T-helper 22 cell (primary cell): Measurements from ENCODE around the gene CSPG4.
"Not testable (repeated sequence)": the region's sequence is repeated elsewhere in the genome, so short reads cannot be mapped to it uniquely, and the experiment has no call there.

Source experiments
- DNase-seq: peaks from one replicate; pipeline ENCODE4 v3.0.0-alpha.2; 2020; ENCODE audit warnings: low read depth

Gene CSPG4

GRCh38 chr15:75723847-75724660, 11.4 kb upstream of the CSPG4 start:
- peak; percentile 26 for DNase-seq

- no peak for DNase-seq
Measured at GRCh38 chr15:75723171-75723846, 10.7 kb upstream of the CSPG4 start.

DNA sequence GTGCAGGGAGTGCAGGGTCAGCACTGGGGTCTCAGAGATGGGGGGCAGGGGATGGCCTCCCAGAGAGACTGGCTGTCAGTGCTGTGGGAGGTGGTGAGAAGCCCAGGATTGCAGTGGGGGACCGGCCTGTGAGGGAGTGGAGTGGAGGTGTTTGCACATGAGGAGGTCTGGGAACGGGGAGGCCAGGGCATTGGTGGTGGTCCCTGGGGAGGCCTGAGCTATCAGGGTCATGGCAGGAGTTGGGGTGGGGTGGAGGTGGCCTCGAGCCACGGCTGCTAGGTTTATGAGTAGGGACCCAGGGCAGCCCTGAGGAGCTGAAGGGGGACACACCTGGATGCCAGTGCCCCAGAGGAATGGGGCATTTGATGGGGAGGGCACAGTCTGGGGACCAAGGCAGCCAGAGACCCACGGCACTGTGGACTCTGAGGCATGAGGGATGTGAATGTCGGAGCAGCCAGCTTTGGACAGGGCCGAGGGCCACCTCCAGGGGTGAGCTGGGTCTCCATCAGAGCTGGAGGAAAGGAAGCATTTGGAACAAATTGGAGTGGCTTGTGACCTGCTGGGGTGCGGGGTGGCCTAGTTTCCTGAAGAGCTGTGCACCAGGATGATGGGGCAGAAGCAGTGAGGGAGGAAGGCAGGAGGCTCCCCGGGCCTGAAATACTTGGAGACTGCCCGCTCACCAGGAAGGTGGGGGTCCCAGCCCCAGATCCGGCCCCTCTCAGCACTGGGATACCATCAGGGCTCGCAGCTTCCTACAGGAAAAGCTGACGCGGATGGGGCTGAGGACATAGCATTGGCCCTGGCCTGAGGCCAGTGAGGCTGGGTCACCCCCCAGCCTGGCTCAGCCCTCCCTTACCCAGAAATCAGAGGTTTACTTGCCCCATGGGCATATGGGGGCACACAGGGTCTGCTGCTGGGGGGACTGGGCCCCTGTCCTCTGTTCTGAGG, 9.5 kb upstream of the CSPG4 start:
- no peak for DNase-seq

DNA sequence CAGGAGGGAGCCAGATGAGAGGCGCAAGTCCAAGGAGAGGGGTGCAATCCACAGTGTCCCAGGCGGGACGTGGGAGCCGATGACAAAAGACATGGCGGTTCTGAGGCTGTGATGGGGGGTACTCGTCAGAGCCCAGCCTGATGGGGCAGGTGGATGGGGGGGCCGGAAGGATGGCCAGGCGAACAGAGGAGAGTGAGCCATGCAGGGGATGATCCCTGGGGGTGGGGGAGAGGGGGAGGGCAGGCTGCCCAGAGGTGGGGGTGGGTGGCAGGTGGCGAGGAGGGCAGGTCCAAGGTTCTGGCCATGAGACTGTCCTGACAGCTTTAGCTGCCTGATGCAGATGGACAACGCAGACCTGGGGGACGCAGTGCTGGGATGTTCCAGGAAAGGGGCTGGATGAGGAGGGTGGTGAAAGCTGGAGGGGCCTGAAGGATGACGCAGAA, 8.9 kb upstream of the CSPG4 start:
- DNase-seq = no peak

GRCh38 chr15:75720787-75721479, 8.3 kb upstream of the CSPG4 start:
- DNase-seq = no peak

DNA sequence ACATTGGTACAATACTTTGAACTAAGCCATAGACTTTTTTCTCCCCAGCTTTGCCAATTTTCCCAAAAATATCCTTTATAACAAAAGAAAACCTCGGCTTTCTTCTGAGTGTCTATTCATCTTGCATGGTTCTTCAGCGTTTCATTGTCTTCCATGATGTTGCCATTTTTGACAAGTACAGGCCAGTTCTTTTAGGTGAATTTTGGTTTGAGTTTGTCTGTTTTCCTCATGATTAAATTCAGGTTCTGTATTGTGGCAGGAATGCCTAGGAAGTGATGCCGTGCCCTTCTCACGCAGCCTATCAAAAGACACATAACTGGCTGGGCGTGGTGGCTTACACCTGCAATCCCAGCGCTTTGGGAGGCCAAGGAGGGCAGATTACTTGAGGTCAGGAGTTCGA, 7.6 kb upstream of the CSPG4 start:
- no peak for DNase-seq

DNA sequence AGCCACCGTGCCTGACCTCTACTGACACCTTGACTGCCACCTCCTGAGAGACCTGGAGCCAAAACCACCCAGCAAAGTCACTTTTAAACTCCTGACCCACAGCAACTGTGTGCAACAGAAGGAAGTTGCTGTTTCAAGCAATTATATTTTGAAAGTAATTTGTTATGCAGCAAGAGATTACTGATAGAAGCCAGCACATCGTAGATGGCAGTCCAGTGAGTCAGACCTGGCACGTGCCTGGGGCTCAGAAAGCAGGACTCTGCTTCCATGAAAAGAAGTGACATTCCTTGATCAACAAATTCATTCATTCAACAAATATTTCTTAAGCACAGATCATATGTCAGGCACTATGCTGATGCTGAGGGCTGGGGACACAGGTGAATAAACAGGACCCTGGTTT, 5.7 kb upstream of the CSPG4 start:
- no peak for DNase-seq

GRCh38 chr15:75717001-75717400, 4.4 kb upstream of the CSPG4 start:
- DNase-seq = not testable (repeated sequence)

- not testable (repeated sequence) for DNase-seq
Measured at GRCh38 chr15:75716249-75716950, 3.8 kb upstream of the CSPG4 start.

DNA sequence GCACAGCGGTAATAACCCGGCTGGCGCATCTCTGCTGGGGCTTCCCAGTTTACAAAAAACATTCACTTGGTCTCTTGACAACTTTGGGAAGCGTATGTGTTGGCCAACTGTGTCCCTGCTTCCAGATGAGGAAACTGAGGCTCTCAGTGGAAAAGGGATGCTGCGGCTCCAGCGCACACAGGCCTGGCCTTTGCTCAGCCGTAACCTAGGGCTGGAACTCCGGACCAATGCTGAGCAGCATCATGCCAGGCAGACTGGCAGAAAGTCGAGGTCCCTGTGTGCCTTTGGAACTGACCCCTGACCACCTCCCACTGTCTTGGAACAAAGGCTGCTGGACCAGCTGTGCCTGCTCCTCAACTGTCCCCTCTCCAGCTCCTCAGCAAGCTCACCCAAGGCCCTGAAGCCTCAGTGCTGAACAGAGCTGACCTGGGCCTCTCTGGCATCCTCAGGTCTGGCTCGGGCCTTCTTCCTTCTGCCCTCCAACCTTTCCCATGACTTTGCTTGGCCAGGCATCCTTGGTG, 2.7 kb upstream of the CSPG4 start:
- DNase-seq = not testable (repeated sequence)

DNA sequence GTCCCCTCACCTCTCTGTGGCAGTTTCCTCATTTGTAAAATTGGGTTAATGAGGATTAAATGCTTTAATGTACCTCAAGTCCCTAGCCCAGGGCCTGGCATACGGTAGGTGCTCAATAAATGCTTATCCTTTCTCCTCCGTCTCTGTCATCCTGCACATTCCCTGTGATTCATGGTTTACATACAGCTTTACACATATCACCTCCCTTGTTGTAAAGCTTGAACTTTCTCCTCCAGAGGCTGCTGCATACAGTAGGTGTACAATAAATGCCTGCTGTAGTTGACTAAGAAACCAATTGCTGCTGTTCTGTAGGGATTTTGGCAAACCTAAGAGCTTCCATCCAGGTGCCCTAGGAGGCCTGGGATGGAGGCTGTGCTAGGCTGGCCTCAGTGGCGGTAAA, 1.5 kb upstream of the CSPG4 start:
- no peak for DNase-seq

GRCh38 chr15:75713338-75713895, 769 bp upstream of the CSPG4 start:
- no peak for DNase-seq

DNA sequence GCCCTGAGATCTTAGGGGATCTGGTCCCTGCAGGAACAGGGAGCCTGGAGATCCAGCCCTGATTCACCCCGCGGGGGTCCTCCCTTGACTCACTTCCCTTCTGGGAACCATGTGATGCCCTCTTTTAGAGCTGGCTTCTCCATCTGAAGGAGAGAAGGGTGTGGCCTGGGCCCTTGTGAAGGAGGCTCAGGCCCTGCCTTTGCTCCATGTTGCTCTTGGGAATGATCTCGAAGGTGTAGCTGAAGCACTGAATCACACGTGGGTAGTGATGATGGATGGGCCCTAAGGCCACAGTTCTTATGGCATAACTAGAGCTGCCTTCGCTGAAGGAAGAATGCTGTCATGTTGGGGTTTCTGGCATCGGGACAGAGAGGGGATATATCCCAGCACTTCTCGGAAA, 1.2 kb downstream of the CSPG4 start:
- DNase-seq = not testable (repeated sequence)

GRCh38 chr15:75710874-75711273, 1.8 kb downstream of the CSPG4 start:
- not testable (repeated sequence) for DNase-seq

- not testable (repeated sequence) for DNase-seq
Measured at GRCh38 chr15:75709458-75709857, 3.2 kb downstream of the CSPG4 start.

GRCh38 chr15:75706682-75706954, 6.0 kb downstream of the CSPG4 start:
- DNase-seq = no peak

DNA sequence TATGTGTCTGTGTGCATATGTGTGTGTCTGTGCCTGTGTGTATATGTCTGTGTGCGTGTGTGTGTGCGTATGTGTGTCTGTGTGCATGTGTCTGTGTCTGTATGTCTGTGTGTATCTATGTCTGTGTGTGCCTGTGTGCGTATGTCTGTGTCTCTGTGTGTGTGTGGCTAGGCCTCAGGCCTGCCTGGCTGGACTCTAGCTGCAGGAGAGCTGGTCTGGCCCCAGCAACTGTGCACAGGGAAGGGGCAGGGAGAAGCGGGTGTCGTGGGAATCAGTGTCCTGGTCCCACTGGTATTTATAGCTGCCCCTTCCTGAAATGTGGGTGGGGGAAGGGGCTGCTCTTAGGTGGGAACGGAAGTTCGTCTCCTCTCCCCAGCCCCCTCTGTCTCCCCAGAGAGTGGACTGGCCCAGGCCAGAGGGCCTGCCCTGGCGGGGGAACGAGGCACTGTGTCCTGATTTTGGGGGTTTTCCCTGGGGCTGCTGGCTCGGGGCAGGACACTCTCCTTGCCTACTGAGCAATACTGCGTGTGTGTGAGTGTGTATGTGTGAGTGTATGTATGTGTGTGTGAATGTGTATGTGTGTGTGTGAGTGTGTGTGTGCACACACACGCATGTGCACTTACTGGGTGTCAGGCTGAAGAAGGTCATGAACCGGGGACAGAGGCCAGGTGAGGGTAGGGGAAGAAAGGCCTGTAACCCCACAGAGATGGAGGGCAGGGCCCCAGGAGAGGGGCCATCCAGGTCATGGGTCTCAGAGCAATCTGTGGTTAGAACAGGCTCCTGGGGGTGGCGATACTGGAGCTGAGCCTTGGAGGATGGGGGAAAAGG, 6.6 kb downstream of the CSPG4 start:
- DNase-seq = no peak

DNA sequence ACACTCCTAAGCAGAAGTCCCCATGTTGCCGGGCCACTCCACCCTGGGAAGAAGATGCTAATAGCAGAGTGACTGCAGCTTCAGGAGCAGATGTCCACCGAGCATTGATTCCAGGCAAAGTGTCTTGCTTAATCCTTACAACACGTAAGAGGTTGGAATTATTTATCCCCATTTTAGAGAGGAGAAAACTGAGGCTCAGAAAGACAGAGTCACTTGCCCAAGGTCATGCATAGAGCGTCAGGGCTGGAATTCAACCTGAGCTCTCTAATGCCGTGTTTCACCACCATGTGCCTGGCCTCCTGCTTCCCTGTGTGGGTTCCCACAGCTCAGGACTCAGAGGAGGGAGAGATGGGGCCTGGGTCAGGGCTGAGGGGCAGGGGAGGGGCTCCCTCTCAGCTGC, 7.3 kb downstream of the CSPG4 start:
- not testable (repeated sequence) for DNase-seq

DNA sequence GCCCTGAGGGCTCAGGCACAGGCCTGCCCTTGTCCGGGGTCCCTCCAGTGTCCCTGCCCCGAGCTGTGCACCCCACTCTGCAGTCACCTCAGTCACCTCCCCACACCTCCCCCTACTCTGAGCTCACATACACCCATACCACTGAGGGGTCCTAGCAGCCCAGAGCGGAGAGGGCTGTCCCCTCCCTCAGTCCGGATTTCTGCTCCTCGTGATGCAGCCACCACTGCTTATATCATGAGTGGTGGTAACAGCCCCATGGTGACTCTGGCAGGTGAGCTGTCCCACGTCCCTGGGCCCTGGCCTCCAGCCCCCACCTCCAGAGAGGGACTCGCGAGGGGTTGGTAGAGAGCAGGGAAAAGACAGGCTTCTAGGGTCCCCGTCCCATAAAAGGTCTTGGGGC, 8.0 kb downstream of the CSPG4 start:
- no peak for DNase-seq

- DNase-seq = no peak
Measured at GRCh38 chr15:75704263-75704615, 8.4 kb downstream of the CSPG4 start.
